Chondrocyte (in vitro differentiated cells): ENCODE data around the gene OR2V2. TPM values are rescaled to one million over a fixed set of nuclear protein-coding genes. Genes with fewer than 3 reads are reported as not detected.
"Not testable (repeated sequence)": the region's sequence is repeated elsewhere in the genome, so short reads cannot be mapped to it uniquely, and the experiment has no call there.

Experiments
- DNase-seq: peaks from one replicate; pipeline ENCODE4 v3.0.0; 2021; ENCODE audit warnings: mixed read lengths, low spot score
- H3K27ac Mint-ChIP-seq: one replicate; pipeline ENCODE4 v1.8.0; 2021; ENCODE audit warnings: mild to moderate bottlenecking, moderate library complexity, mixed read lengths; ENCODE audit not compliant: unreplicated experiment
- H3K27me3 Mint-ChIP-seq: 2 replicates; pipeline ENCODE4 v1.8.0; 2021; ENCODE audit warnings: low read depth, mixed read lengths
- H3K36me3 Mint-ChIP-seq: 2 replicates; pipeline ENCODE4 v1.8.0; 2021; ENCODE audit warnings: low read depth, mixed read lengths
- H3K4me1 Mint-ChIP-seq: 2 replicates; pipeline ENCODE4 v1.8.0; 2021; ENCODE audit warnings: low read depth, mild to moderate bottlenecking, mixed read lengths
- H3K4me3 Mint-ChIP-seq: one replicate; pipeline ENCODE4 v1.8.0; 2021; ENCODE audit warnings: mild to moderate bottlenecking, moderate library complexity, mixed read lengths; ENCODE audit not compliant: unreplicated experiment
- H3K9me3 Mint-ChIP-seq: 2 replicates; pipeline ENCODE4 v1.8.0; 2021; ENCODE audit warnings: low read depth, mixed read lengths
- CTCF ChIP-seq: fragments of 200-600 bp; sonication (generic); IDR thresholded peaks from 2 replicates; pipeline ENCODE4 v1.5.0; 2021; ENCODE audit warnings: antibody characterized with exemption, mild to moderate bottlenecking, moderate library complexity
- total RNA-seq: library from RNA; stranded (reverse); gene quantifications from 3 replicates; pipeline ENCODE4 v1.2.1, GENCODE V29; 2021

The OR2V2 gene
- total RNA-seq, 1 donor from 2014 or later: not detected

GRCh38 chr5:181171782-181172181 lies 24.4 kb downstream of the OR2V2 start:
- peaks cover 2% of the 10 kb centered on the region for H3K36me3 Mint-ChIP-seq
- DNase-seq: no peak
- peaks cover 39% of the 10 kb centered on the region for H3K4me1 Mint-ChIP-seq
- H3K27ac Mint-ChIP-seq: no peak overlapping the region
- no peak for TF ChIP-seq CTCF
- H3K9me3 Mint-ChIP-seq: no peaks in the 10 kb centered on the region
- peaks cover 48% of the 10 kb centered on the region for H3K27me3 Mint-ChIP-seq
- H3K4me3 Mint-ChIP-seq: no peak overlapping the region

- peak; percentile 57 for TF ChIP-seq CTCF
- Mint-ChIP-seq H3K4me1 (peaks cover 38% of the 10 kb centered on the region), H3K4me3 (peak overlapping the region; percentile 23), H3K9me3 (no peaks in the 10 kb centered on the region), H3K27me3 (peaks cover 44% of the 10 kb centered on the region), H3K36me3 (peaks cover 2% of the 10 kb centered on the region), H3K27ac (no peak overlapping the region)
- DNase-seq: no peak
Observed at GRCh38 chr5:181173027-181173419, 25.6 kb downstream of the OR2V2 start.

GRCh38 chr5:181173420-181174342 lies 26.3 kb downstream of the OR2V2 start:
- Mint-ChIP-seq H3K27ac (peak overlapping the region; percentile 3), H3K9me3 (no peaks in the 10 kb centered on the region), H3K4me1 (peaks cover 33% of the 10 kb centered on the region), H3K36me3 (peaks cover 2% of the 10 kb centered on the region), H3K4me3 (peak overlapping the region; percentile 23), H3K27me3 (peaks cover 41% of the 10 kb centered on the region)
- no peak for DNase-seq
- TF ChIP-seq CTCF: peak; percentile 11

- H3K27me3 Mint-ChIP-seq: peaks cover 27% of the 10 kb centered on the region
Observed at GRCh38 chr5:181176254-181176952, 29.0 kb downstream of the OR2V2 start.

GRCh38 chr5:181177559-181177958 lies 30.2 kb downstream of the OR2V2 start:
- H3K9me3 Mint-ChIP-seq, DNase-seq, H3K4me1 Mint-ChIP-seq, H3K36me3 Mint-ChIP-seq, H3K27ac Mint-ChIP-seq, H3K4me3 Mint-ChIP-seq: not testable (repeated sequence)
- peaks cover 22% of the 10 kb centered on the region for H3K27me3 Mint-ChIP-seq

More at GRCh38 chr5:181176254-181176952, 29.0 kb downstream of the OR2V2 start:
- Mint-ChIP-seq H3K27ac (no peak overlapping the region), H3K4me1 (peaks cover 9% of the 10 kb centered on the region), H3K36me3 (no peaks in the 10 kb centered on the region), H3K9me3 (no peaks in the 10 kb centered on the region), H3K4me3 (no peak overlapping the region)
- TF ChIP-seq CTCF: no peak
- no peak for DNase-seq
